ENCODE measurements around the gene PDE6B. TPM values are rescaled to one million over a fixed set of nuclear protein-coding genes. Genes with fewer than 3 reads are reported as not detected.
A peak's percentile ranks its signal among the peaks of the same experiment; 100 is the strongest.

The PDE6B gene
- total and polyA plus RNA-seq, 8 donors, result 1.1 to 12.3 (median 1.7) TPM; not detected in 4

DNA sequence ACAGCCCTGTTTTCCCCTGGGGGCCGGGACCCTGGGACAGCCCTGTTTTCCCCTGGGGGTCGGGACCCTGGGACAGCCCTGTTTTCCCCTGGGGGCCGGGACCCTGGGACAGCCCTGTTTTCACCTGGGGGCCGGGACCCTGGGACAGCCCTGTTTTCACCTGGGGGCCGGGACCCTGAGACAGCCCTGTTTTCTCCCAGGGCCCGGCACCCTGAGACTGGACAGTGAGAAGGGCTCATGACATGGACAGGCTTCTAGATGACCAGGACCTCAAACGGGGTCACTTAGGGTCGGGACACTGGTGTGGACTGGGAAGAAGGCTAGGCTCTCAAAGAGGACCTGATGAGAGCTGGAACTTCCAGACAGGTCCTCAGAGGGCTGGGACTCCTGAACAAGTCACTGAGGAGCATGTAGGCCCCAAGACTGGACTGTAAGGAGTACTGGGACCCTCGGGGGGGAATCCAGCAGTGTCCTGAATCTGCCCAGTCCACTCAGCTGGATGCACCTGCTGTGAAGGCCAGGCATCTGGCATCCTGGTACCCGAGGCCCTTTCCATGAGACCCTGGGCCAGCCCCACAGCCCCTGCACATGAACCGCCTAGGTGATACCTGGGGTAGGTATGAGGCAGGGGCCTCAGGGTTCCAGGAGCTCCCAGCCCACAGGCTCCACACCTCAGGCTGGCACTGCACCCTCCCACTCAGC is 82.7 kb downstream of the PDE6B start:
- Histone ChIP-seq H3K4me3 (peak overlapping the region in 3 of 4 donors; percentile 11 to 100 (median 69)), H3K4me1 (peaks cover 20 to 73% (median 45%) of the 10 kb centered on the region in 4 donors), H3K27me3 (no peaks in the 10 kb centered on the region), H3K36me3 (peaks cover 0 to 13% (median 3%) of the 10 kb centered on the region in 4 donors), H3K9me3 (no peaks in the 10 kb centered on the region), H3K27ac (peak overlapping the region in 1 of 5 donors; percentile 93)
- TF ChIP-seq POLR2AphosphoS5 (IDR thresholded peaks at IDR 0.05) (no peak), POLR2A (IDR thresholded peaks at IDR 0.05) (no peak), EP300 (IDR thresholded peaks at IDR 0.05) (no peak)
- TF ChIP-seq, protein P1, sequence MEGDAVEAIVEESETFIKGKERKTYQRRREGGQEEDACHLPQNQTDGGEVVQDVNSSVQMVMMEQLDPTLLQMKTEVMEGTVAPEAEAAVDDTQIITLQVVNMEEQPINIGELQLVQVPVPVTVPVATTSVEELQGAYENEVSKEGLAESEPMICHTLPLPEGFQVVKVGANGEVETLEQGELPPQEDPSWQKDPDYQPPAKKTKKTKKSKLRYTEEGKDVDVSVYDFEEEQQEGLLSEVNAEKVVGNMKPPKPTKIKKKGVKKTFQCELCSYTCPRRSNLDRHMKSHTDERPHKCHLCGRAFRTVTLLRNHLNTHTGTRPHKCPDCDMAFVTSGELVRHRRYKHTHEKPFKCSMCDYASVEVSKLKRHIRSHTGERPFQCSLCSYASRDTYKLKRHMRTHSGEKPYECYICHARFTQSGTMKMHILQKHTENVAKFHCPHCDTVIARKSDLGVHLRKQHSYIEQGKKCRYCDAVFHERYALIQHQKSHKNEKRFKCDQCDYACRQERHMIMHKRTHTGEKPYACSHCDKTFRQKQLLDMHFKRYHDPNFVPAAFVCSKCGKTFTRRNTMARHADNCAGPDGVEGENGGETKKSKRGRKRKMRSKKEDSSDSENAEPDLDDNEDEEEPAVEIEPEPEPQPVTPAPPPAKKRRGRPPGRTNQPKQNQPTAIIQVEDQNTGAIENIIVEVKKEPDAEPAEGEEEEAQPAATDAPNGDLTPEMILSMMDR (IDR thresholded peaks at IDR 0.05), result no peak
- no peak for DNase-seq
- WGBS, 5 donors, result 72 to 91% (median 89%) methylated on average over 8 to 11 of the region's 11 CpGs
- intact Hi-C loops (cut with DNase I; ENCODE audit: low total_unique reads), result no loop called here

DNA sequence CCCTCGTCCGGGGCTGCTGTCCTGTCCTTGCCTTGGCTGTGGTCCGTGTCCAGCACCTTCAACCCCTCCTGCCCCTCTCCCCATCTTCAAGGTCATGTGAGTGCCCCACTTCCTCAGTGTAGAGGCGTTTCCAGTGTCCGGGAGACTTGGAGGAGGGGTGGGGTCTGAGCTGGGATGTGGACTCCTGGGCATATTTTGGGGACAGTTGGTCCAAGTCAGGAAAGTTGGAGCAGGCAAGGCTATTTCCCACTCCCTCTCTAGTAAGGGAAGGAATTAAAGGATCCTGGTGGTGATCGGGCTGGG is 83.2 kb downstream of the PDE6B start:
- no peaks in the 10 kb centered on the region for H3K27me3 ChIP-seq
- H3K9me3 ChIP-seq, result no peaks in the 10 kb centered on the region
- peaks cover 0 to 14% (median 3%) of the 10 kb centered on the region in 4 donors for H3K36me3 ChIP-seq
- DNase-seq, result no peak
- peaks cover 20 to 78% (median 45%) of the 10 kb centered on the region in 4 donors for H3K4me1 ChIP-seq
- intact Hi-C loops (cut with DNase I; ENCODE audit: low total_unique reads), result no loop called here
- WGBS, 5 donors, result 79 to 89% (median 85%) methylated on average over 6 of the region's 6 CpGs
- H3K27ac ChIP-seq, result no peak overlapping the region
- H3K4me3 ChIP-seq, result peak overlapping the region in 2 of 4 donors; percentile 11 to 69
- TF ChIP-seq, protein P1 (IDR thresholded peaks at IDR 0.05), result no peak
- TF ChIP-seq POLR2AphosphoS5 (IDR thresholded peaks at IDR 0.05) (no peak), POLR2A (IDR thresholded peaks at IDR 0.05) (no peak), EP300 (IDR thresholded peaks at IDR 0.05) (no peak)

DNA sequence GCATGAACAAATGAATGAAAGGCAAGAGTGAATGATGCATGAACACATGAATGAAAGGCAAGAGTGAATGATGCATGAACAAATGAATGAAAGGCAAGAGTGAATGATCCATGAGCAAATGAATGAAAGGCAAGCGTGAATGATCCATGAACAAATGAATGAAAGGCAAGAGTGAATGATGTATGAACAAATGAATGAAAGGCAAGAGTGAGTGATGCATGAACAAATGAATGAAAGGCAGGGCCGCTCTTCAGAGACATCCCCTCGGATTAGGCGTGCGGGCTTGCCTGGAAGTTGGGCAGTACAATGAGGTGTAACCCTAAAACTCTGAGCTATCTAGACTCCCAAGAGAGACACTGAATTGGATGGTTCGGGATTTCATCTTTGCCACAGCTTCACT is 84.0 kb downstream of the PDE6B start:
- intact Hi-C loops (cut with DNase I; ENCODE audit: low total_unique reads), result no loop called here
- no peak for DNase-seq
- H3K27me3 ChIP-seq, result no peaks in the 10 kb centered on the region
- H3K4me3 ChIP-seq, result no peak overlapping the region
- WGBS, 5 donors, result 93 to 96% (median 94%) methylated on average over 6 of the region's 6 CpGs
- peaks cover 0 to 22% (median 10%) of the 10 kb centered on the region in 4 donors for H3K36me3 ChIP-seq
- H3K4me1 ChIP-seq, result peaks cover 20 to 77% (median 45%) of the 10 kb centered on the region in 4 donors
- no peak overlapping the region for H3K27ac ChIP-seq
- no peak for TF ChIP-seq POLR2A (IDR thresholded peaks at IDR 0.05)
- no peak for TF ChIP-seq POLR2AphosphoS5 (IDR thresholded peaks at IDR 0.05)
- no peak for TF ChIP-seq EP300 (IDR thresholded peaks at IDR 0.05)
- TF ChIP-seq, protein P1 (IDR thresholded peaks at IDR 0.05), result no peak
- no peaks in the 10 kb centered on the region for H3K9me3 ChIP-seq

DNA sequence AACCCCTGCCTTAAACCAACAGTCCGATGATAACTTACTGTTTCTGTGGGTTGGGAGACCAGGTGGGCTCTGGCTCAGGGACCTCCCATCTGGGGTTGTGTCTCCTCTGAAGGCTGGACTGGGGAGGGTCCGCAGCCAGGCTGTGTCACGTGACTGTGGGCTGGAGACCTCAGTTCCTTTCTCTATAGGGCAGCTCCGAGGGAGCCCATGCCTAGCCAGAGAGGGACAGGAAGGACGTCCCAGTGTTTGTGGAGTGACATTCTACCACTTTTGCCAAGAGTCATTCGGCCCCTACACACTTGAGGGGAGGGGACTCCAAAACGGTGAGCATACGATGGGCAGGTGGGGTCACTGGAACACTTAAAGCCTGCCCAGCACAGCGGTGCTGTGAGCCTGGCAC is 84.7 kb downstream of the PDE6B start:
- H3K27me3 ChIP-seq, result no peaks in the 10 kb centered on the region
- TF ChIP-seq POLR2A (IDR thresholded peaks at IDR 0.05), result no peak
- TF ChIP-seq, protein P1 (IDR thresholded peaks at IDR 0.05), result no peak
- TF ChIP-seq POLR2AphosphoS5 (IDR thresholded peaks at IDR 0.05), result no peak
- no peak for TF ChIP-seq EP300 (IDR thresholded peaks at IDR 0.05)
- peaks cover 0 to 25% (median 12%) of the 10 kb centered on the region in 4 donors for H3K36me3 ChIP-seq
- 68 to 83% (median 73%) methylated on average over 9 of the region's 9 CpGs for WGBS, 5 donors
- no peaks in the 10 kb centered on the region for H3K9me3 ChIP-seq
- peak overlapping the region in 1 of 5 donors; percentile 8 for H3K27ac ChIP-seq
- intact Hi-C loops (cut with DNase I; ENCODE audit: low total_unique reads), result no loop called here
- no peak for DNase-seq
- no peak overlapping the region for H3K4me3 ChIP-seq
- peaks cover 20 to 76% (median 40%) of the 10 kb centered on the region in 4 donors for H3K4me1 ChIP-seq
